ENCODE data around the gene PNN.

- no peak for TF ChIP-seq CTCF (optimal IDR thresholded peaks at IDR 0.05 in 1 of 3, IDR thresholded peaks at IDR 0.05 in 1 of 3, conservative IDR thresholded peaks at IDR 0.05 in 1 of 3; ENCODE audit: extremely low read depth in 1 of 3, insufficient read depth in 2 of 3, low read length in 3 of 3)
- no peak for TF ChIP-seq EZH2 (IDR thresholded peaks at IDR 0.05; ENCODE audit: low read length)
Observed at GRCh38 chr14:39186941-39187525, 12.0 kb downstream of the PNN start.

All from keratinocyte (primary cell).